PC-9 (cell line): ENCODE data around the gene ADAMTS15. TPM values are rescaled to one million over a fixed set of nuclear protein-coding genes. Genes with fewer than 3 reads are reported as not detected.

Experiments used
- BruUV-seq: library from RNA; stranded (reverse); fragments of 400-500 nt; replicated peaks from 2 replicates; lab custom pipeline; 2021; lab: Mats Ljungman, UMichigan
- CTCF ChIA-PET: fragments of 300-600 bp; sonication (Branson Sonifier 250); formaldehyde crosslinking; loops from one replicate; lab custom pipeline; 2022; ENCODE audit warnings: antibody characterized with exemption; lab: Charles Lee
- POLR2A ChIA-PET: fragments of 300-600 bp; sonication (Branson Sonifier 250); formaldehyde crosslinking; loops from one replicate; lab custom pipeline; 2022; ENCODE audit warnings: antibody characterized with exemption; ENCODE audit not compliant: unreplicated experiment; lab: Charles Lee
- DNase-seq, 2 experiments: peaks; one replicate each; pipeline versions ENCODE4 v3.0.0 to v3.0.0-alpha.2; 2015 to 2022; ENCODE audit warnings: mixed read lengths in 1 of 2
- H2AFZ ChIP-seq: fragments of 200-600 bp; sonication (generic); 2 replicates; pipeline ENCODE4 v1.8.1; 2017; ENCODE audit warnings: antibody characterized with exemption
- H3F3A ChIP-seq: fragments of 200-600 bp; sonication (generic); 2 replicates; pipeline ENCODE4 v1.8.1; 2017; ENCODE audit warnings: antibody characterized with exemption, mild to moderate bottlenecking, low read depth; ENCODE audit not compliant: insufficient read depth
- H3K27ac ChIP-seq: fragments of 200-600 bp; sonication (generic); 2 replicates; pipeline ENCODE4 v1.6.1; 2016; ENCODE audit warnings: mixed run types
- H3K27me3 ChIP-seq: fragments of 200-600 bp; sonication (generic); 2 replicates; pipeline ENCODE4 v1.6.1; 2016; ENCODE audit warnings: low read depth, mixed run types; ENCODE audit not compliant: insufficient read depth
- H3K36me3 ChIP-seq: fragments of 200-600 bp; sonication (generic); 2 replicates; pipeline ENCODE4 v1.6.1; 2016; ENCODE audit warnings: low read depth, mixed run types
- H3K4me1 ChIP-seq: fragments of 200-600 bp; sonication (generic); replicated peaks from 2 replicates; pipeline ENCODE4 v1.6.1; 2016; ENCODE audit warnings: mixed run types; ENCODE audit not compliant: insufficient read depth
- H3K4me2 ChIP-seq: fragments of 200-600 bp; sonication (generic); 2 replicates; pipeline ENCODE4 v1.6.1; 2017; ENCODE audit warnings: mixed run types
- H3K4me3 ChIP-seq: fragments of 200-600 bp; sonication (generic); 2 replicates; pipeline ENCODE4 v1.6.1; 2016; ENCODE audit warnings: mixed run types
- H3K79me2 ChIP-seq: fragments of 200-600 bp; sonication (generic); 2 replicates; pipeline ENCODE4 v1.6.1; 2017; ENCODE audit warnings: low read depth, mixed run types
- H3K9me2 ChIP-seq: fragments of 200-600 bp; sonication (generic); 2 replicates; pipeline ENCODE4 v1.8.1; 2017; ENCODE audit warnings: mild to moderate bottlenecking; ENCODE audit not compliant: insufficient read depth
- H3K9me3 ChIP-seq: fragments of 200-600 bp; sonication (generic); 2 replicates; pipeline ENCODE4 v1.8.1; 2016; ENCODE audit warnings: low read depth; ENCODE audit not compliant: insufficient read depth
- H4K20me1 ChIP-seq: fragments of 200-600 bp; sonication (generic); 2 replicates; pipeline ENCODE4 v1.8.1; 2017; ENCODE audit not compliant: insufficient read depth
- EZH2 ChIP-seq: fragments of 200-600 bp; sonication (generic); IDR thresholded peaks from 2 replicates; pipeline ENCODE4 v1.8.0; 2017; ENCODE audit warnings: antibody characterized with exemption, low read depth
- intact Hi-C: fragments of 100-400 bp; cut with micrococcal nuclease; formaldehyde crosslinking; loops from one replicate; pipeline ENCODE4 v1.10.0; 2022; ENCODE audit not compliant: unreplicated experiment
- total RNA-seq: library from RNA; stranded (reverse); gene quantifications from 2 replicates; pipeline ENCODE4 v1.2.3, GENCODE V29; 2021
- TF ChIP-seq, protein P1 (sequence below): fragments of 200-600 bp; sonication (generic); conservative IDR thresholded peaks from 2 replicates; pipeline ENCODE4 v1.6.1; 2017; ENCODE audit warnings: mixed run types, antibody characterized with exemption, mild to moderate bottlenecking, moderate library complexity

ADAMTS15 gene
- total RNA-seq, 1 experiment from 2014 or later: 2.2 TPM

DNA sequence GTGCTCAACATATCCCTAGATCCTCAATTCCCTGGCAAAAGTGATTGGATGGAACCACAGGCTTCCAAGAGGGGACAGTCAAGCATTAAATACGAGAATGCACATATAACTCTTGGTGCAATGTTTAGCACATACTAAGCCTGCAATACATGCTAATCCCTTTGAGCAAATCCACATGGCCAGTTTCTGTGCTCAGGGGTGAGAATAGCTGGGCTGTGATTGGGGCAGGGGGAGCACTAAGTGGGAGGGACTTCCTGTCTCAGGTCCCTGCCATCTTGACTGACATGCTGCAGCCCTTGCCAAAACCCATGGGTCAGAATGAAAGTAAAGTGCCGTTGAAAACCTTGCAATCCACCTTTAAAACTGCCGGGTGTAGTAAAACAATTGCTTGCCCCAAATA, 2.7 kb upstream of the ADAMTS15 start:
- Histone ChIP-seq H3K79me2 (peaks cover 16% of the 10 kb centered on the region), H3K27ac (no peak overlapping the region), H3K4me3 (no peak overlapping the region), H4K20me1 (no peaks in the 10 kb centered on the region), H3K4me2 (no peak overlapping the region), H3F3A (peaks cover 2% of the 10 kb centered on the region; the same call in 1 of the 2 replicates), H3K9me3 (no peaks in the 10 kb centered on the region), H3K27me3 (no peaks in the 10 kb centered on the region), H3K36me3 (no peaks in the 10 kb centered on the region), H3K9me2 (no peaks in the 10 kb centered on the region), H2AFZ (no peak overlapping the region), H3K4me1 (peaks cover 18% of the 10 kb centered on the region)
- no peak for TF ChIP-seq EZH2
- TF ChIP-seq, protein P1, sequence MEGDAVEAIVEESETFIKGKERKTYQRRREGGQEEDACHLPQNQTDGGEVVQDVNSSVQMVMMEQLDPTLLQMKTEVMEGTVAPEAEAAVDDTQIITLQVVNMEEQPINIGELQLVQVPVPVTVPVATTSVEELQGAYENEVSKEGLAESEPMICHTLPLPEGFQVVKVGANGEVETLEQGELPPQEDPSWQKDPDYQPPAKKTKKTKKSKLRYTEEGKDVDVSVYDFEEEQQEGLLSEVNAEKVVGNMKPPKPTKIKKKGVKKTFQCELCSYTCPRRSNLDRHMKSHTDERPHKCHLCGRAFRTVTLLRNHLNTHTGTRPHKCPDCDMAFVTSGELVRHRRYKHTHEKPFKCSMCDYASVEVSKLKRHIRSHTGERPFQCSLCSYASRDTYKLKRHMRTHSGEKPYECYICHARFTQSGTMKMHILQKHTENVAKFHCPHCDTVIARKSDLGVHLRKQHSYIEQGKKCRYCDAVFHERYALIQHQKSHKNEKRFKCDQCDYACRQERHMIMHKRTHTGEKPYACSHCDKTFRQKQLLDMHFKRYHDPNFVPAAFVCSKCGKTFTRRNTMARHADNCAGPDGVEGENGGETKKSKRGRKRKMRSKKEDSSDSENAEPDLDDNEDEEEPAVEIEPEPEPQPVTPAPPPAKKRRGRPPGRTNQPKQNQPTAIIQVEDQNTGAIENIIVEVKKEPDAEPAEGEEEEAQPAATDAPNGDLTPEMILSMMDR: no peak
- BruUV-seq: no TSS peak
- POLR2A ChIA-PET: no interaction called here
- CTCF ChIA-PET: interaction anchor here (0.7 kb wide), 1 partner anchor 428 kb away, joined by 3 read pairs; no protein-coding TSS in a partner anchor
- intact Hi-C loops: loop anchor here (5.0 kb wide), 1 partner anchor 342 kb away; no protein-coding TSS in a partner anchor
- DNase-seq: no peak

GRCh38 chr11:130448039-130448415, 418 bp upstream of the ADAMTS15 start:
- H3F3A ChIP-seq: peaks cover 10% of the 10 kb centered on the region; the same call in 1 of the 2 replicates
- peaks cover 34% of the 10 kb centered on the region for H3K4me1 ChIP-seq
- intact Hi-C loops: loop anchor here (5.0 kb wide), 1 partner anchor 339 kb away; no protein-coding TSS in a partner anchor
- TF ChIP-seq, protein P1: no peak
- no peak for TF ChIP-seq EZH2
- no peak overlapping the region for H3K27ac ChIP-seq
- no TSS peak for BruUV-seq
- H3K79me2 ChIP-seq: peaks cover 17% of the 10 kb centered on the region
- peak overlapping the region; percentile 74; the same call in 1 of the 2 replicates for H3K4me3 ChIP-seq
- peak overlapping the region; percentile 89 for H3K4me2 ChIP-seq
- H4K20me1 ChIP-seq: no peaks in the 10 kb centered on the region
- H2AFZ ChIP-seq: peak overlapping the region; percentile 84
- POLR2A ChIA-PET: interaction anchor here (0.5 to 0.7 kb wide), 2 partner anchors 9 to 327 kb away, joined by 5 to 15 read pairs; no protein-coding TSS in a partner anchor
- no peak for DNase-seq
- no peaks in the 10 kb centered on the region for H3K36me3 ChIP-seq
- CTCF ChIA-PET: interaction anchor here (0.6 kb wide), 1 partner anchor 448 kb away, joined by 3 read pairs; no protein-coding TSS in a partner anchor
- no peaks in the 10 kb centered on the region for H3K9me3 ChIP-seq
- H3K27me3 ChIP-seq: no peaks in the 10 kb centered on the region
- no peaks in the 10 kb centered on the region for H3K9me2 ChIP-seq

- intact Hi-C loops: loop anchor here (5.0 kb wide), 1 partner anchor 338 kb away; no protein-coding TSS in a partner anchor
- no peaks in the 10 kb centered on the region for H3K9me2 ChIP-seq
- no peaks in the 10 kb centered on the region for H4K20me1 ChIP-seq
- no peak for DNase-seq
- peaks cover 34% of the 10 kb centered on the region for H3K4me1 ChIP-seq
- peak overlapping the region; percentile 74 for H3K4me3 ChIP-seq
- CTCF ChIA-PET: no interaction called here
- no peaks in the 10 kb centered on the region for H3K36me3 ChIP-seq
- H3K79me2 ChIP-seq: peaks cover 23% of the 10 kb centered on the region
- BruUV-seq: no TSS peak
- TF ChIP-seq, protein P1: no peak
- TF ChIP-seq EZH2: no peak
- H3K27ac ChIP-seq: no peak overlapping the region
- H3F3A ChIP-seq: peaks cover 10% of the 10 kb centered on the region; the same call in 1 of the 2 replicates
- POLR2A ChIA-PET: no interaction called here
- no peaks in the 10 kb centered on the region for H3K27me3 ChIP-seq
- peak overlapping the region; percentile 89 for H3K4me2 ChIP-seq
- no peaks in the 10 kb centered on the region for H3K9me3 ChIP-seq
- H2AFZ ChIP-seq: peak overlapping the region; percentile 84
Observed at GRCh38 chr11:130449310-130449990, 1.0 kb downstream of the ADAMTS15 start.
